ENCODE data around the gene PKP1.
"Not testable (repeated sequence)": the region's sequence is repeated elsewhere in the genome, so short reads cannot be mapped to it uniquely, and the experiment has no call there.

The PKP1 gene, protein sequence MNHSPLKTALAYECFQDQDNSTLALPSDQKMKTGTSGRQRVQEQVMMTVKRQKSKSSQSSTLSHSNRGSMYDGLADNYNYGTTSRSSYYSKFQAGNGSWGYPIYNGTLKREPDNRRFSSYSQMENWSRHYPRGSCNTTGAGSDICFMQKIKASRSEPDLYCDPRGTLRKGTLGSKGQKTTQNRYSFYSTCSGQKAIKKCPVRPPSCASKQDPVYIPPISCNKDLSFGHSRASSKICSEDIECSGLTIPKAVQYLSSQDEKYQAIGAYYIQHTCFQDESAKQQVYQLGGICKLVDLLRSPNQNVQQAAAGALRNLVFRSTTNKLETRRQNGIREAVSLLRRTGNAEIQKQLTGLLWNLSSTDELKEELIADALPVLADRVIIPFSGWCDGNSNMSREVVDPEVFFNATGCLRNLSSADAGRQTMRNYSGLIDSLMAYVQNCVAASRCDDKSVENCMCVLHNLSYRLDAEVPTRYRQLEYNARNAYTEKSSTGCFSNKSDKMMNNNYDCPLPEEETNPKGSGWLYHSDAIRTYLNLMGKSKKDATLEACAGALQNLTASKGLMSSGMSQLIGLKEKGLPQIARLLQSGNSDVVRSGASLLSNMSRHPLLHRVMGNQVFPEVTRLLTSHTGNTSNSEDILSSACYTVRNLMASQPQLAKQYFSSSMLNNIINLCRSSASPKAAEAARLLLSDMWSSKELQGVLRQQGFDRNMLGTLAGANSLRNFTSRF

GRCh38 chr1:201282931-201283829 lies at the start of gene PKP1:
Gene PKP1, plus strand, starts transcription at chr1:201283506. Its CDS starts 197 bp downstream, at chr1:201283703.
- no peak for DNase-seq (ENCODE audit: low read depth in 2 of 2)

GRCh38 chr1:201239646-201240045 lies 43.7 kb upstream of the PKP1 start:
- DNase-seq (ENCODE audit: low read depth in 2 of 2): not testable (repeated sequence)

- no peak for DNase-seq (ENCODE audit: low read depth in 2 of 2)
Observed at GRCh38 chr1:201240171-201240570, 43.1 kb upstream of the PKP1 start.

DNA sequence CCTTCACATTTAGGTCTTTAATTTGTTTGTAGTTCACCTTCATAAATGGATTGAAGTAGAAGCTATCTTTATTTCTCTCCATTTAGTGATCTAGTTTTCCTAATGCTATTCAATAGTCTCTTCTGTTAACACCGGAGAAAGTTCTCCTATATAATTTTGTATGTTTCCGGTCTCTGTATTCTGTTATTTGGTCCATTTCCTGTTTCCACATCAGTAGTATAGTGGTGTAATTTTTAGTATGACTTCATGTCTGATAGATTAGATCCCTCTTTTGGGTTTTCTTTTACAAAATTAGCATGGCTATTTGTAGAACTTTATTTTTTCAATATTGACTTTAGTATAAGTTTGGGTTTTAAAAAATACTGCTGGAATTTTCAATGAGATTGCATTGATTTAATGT lies 41.6 kb upstream of the PKP1 start:
- DNase-seq (ENCODE audit: low read depth in 2 of 2): no peak

DNA sequence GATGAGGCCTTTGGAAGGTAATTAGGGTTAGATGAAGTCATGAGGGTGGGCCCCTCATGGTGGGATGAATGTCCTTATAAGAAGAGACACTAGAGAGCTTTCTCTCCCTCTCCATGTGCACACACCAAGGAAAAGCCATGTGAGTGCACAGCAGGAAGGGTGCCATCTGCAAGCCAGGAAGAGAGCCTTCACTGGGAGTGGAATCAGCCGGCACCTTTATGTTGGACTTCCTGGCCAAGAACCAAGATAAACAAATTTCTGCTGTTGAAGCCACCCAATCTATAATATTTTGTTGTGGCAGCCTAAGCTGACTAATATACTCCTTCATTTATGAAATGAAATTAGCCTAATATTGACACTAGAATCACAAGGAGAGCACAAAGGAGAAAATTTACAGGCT lies 38.2 kb upstream of the PKP1 start:
- DNase-seq (ENCODE audit: low read depth in 2 of 2): no peak

DNA sequence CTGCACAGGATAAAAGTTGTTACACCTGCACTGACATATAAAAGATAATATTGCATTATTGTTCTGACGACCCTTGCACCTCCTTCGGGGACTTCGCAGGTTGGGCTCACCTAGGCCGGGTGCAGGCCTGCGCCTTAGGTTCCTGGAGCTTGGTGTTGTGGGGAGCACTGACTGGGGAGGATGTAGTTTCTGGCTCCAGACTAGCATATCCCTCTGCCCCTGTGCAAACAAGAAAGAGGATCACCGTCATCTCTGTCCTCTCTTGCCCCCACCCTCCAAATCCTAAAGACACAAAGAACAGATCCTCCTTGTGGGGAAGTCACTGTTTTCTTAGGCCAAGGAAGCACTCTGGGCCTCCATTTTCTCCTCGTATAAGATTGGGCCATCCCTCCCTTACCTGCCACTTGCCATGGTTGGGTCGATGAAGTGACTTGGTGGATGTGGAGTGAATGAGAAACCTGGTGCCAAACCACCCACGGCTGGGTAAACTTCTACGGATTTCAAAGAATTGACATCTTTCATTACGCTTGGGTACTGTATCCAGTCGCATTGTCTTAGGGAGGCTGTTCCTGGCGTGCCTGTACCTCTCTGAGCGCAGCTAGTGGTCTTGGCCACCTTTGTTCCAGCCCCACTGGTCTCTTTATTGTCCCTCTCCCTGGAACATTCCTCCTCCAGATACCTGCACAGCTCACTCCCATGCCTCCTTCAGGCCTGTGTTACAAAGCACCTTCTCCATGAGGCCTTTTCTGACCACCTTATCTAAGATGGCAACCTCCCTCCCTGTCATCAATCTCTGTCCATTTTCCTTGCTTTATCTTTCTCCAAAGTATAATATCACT lies 34.4 kb upstream of the PKP1 start:
- DNase-seq (ENCODE audit: low read depth in 2 of 2): no peak

GRCh38 chr1:201250326-201251011 lies 32.8 kb upstream of the PKP1 start:
- DNase-seq (ENCODE audit: low read depth in 2 of 2): no peak

GRCh38 chr1:201251411-201251810 lies 31.9 kb upstream of the PKP1 start:
- DNase-seq (ENCODE audit: low read depth in 2 of 2): no peak

DNA sequence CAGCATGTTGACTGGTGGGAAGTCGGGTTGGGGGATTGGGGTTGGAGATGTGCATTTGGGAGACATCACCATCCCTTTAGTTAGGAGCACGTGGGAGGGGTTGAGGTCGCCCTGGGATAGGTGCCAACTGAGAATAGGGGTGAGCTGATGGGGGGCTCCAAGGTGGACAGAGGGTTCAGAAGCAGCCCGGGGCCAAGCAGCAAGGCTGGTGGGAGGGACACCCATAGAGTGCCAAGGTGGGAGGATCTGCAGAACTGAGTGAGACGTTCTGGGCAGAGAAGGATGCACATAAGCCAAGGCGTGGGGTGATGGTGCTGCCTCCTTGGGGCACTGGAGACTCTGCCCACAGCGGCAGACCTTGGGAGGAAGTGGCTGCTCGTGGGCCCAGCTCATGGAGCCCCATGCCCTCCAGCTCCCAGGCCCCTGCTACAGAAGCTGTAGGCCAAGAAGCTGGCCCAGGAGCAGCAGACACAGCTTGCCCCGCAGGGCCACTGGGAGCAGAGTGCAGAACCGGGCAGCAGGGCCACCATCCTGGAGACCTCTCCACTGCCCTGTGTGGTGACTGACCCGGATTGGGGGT lies 31.4 kb upstream of the PKP1 start:
- DNase-seq (ENCODE audit: low read depth in 2 of 2): no peak

DNA sequence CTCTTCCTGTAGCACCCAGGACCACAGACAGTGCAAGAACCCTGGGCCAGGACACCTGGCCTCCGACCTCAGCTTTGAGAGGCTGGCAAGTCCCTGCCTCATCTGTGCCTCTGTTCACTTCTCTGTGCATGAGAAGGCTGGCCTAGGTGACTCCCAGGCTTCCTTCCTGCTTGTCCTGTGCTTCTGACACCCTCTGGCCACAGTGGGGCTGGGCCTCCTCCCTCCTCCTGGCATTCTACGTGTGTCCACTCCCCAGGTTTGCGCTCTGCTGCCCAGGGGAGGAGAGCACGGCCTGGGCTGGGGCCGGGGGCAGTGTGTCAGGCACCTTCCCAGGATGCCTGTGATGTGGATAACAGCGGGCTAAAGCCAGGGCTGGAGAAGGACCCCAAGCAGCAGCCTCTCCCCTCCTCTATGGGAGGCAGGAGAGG lies 30.3 kb upstream of the PKP1 start:
- DNase-seq (ENCODE audit: low read depth in 2 of 2): no peak

DNA sequence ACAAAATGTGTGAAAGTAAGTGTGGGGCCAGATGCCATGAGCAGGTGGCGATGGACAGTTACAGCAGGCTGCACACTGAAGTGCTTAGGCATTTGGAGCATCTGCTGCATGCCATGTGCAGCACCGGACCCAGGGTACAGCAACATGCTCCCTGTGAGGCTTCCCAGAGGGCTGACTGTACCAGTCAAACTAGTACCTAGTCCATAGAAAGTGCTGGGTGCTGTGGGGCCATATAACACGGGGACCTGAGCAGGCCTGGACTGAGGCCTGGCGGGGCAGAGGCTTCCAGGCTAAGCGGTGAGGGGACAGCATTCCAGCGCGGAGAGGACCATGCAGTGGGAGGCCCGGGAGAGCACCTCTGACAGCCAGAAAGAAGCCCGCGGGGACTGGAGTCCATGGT lies 29.9 kb upstream of the PKP1 start:
- no peak for DNase-seq (ENCODE audit: low read depth in 2 of 2)

- no peak for DNase-seq (ENCODE audit: low read depth in 2 of 2)
Observed at GRCh38 chr1:201253906-201254624, 29.2 kb upstream of the PKP1 start.

DNA sequence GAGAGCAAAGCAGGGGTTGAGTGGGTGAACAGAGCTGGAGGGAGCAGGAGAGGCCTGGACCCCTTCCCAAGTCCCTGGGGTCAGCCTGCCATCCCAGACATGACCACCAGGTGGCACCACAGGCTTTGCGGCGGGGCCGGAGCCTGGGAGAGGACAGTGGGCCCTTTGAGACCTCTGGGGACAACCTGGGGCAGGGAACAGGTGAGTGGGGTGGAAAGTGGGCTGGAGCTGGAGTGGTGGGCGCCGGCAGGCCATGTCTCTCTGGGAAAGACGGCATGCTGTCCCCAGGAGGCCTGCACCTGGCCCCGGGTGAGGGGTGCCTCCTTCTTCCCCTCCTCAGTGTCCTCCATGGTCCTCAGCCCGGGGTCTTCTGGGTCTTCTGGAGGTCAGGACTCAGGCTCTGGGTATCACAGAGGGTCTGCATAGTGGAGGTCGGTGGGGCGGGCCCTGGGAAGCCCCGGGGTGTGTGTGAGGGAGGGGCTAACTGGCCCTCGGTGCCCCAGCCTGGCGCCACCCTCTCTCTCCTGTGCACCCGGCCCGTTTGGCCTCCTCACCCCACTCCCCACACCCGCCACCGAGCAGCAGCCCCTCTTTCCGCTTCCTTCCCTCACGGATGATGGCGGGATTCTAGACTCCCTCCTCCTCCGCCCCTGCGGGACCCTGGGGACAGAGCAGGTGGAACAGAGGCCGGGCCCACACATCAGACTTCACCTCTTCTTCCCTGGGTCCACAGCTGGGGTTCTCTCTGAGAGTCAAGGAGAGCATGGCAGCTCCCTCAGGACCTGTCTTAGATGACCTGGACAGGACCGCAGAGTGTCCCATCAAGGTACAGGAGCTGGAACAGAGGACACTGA lies 28.5 kb upstream of the PKP1 start:
- DNase-seq (ENCODE audit: low read depth in 2 of 2): no peak

- no peak for DNase-seq (ENCODE audit: low read depth in 2 of 2)
Observed at GRCh38 chr1:201255479-201256362, 27.6 kb upstream of the PKP1 start.

GRCh38 chr1:201258132-201258531 lies 25.2 kb upstream of the PKP1 start:
- DNase-seq (ENCODE audit: low read depth in 2 of 2): not testable (repeated sequence)

DNA sequence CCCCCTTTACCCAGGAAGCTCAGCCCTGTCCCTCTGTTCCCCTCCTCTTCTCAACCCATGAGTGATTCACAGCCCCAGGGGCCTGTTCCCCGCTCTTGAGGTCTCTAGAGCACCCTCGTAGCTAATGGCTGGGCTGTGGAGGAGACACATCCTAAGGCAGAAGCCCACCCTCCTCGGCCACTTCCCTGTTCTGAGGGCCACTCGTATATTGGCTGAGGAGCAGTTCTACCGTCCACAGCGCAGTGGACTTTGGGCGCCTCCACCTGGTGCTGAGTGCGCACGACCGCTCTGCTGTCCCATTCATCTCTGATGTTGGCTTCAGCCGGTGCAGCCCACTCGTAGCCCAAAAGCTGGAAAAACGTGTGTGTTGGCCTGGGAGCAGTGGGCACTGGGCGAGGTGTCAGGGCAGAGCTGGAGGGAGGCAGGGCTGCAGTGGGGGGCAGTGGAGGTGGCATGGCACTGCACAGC lies 24.5 kb upstream of the PKP1 start:
- DNase-seq (ENCODE audit: low read depth in 2 of 2): no peak

DNA sequence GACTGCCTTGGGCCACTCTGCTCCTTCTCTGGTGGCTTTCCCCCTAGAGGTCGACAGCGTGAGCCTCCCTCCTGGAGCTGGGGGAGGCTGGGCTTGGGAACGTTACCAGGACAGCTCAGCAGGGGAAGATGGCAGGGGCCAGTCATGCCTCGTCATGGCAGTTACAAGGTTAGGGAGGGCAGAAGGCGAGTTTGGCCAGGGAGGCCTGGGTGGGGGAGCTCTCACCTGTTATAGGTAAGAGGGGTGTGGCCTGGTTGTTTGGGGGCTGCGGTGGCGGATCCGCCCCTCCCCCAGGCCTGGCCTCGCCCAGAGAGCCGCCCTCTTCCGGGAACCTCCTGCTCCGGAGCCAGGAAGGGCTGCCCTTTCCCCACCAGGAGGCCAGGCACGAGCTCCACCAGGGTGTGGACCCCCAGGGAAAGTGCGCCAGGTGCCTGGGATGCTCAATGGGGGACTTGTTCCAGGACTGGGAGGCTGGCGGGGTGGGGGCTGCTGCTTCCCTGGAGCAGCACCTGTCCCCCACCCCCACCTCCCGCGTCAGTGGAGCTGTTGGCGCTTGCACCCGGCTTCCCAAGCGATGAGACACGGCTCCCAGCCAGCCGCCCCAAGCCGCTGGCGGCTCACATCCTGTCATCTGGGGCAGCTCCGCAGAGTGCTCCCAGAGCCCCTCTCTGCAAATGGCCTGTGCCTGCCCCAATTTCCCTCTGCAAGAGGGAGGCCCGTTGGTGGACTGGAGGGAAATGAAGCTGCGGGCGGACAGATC lies 23.6 kb upstream of the PKP1 start:
- no peak for DNase-seq (ENCODE audit: low read depth in 2 of 2)

Measured in fibroblast of skin of left quadriceps (primary cell).